IMR-90 (cell line): ENCODE measurements around the gene MALRD1. TPM values are rescaled to one million over a fixed set of nuclear protein-coding genes. Genes with fewer than 3 reads are reported as not detected.

ENCODE experiments used
- ATAC-seq: fragments of 200-7000 bp; cut with Tn5 transposase; 2 replicates; pipeline ENCODE4 v1.9.1; 2020; ENCODE audit warnings: low read depth, mild to moderate bottlenecking, moderate library complexity
- BruUV-seq: library from RNA; stranded (reverse); fragments of 400-500 nt; replicated peaks from 2 replicates; lab custom pipeline; 2021; lab: Mats Ljungman, UMichigan
- CTCF ChIA-PET: fragments of 300-600 bp; formaldehyde crosslinking; extraction: SDS; loops from one replicate; lab custom pipeline; 2021; ENCODE audit warnings: antibody characterized with exemption; lab: Yijun Ruan, JAX
- POLR2A ChIA-PET: fragments of 300-600 bp; sonication (Branson Sonifier 250); formaldehyde crosslinking; loops from one replicate; lab custom pipeline; 2022; ENCODE audit warnings: antibody characterized with exemption; ENCODE audit not compliant: unreplicated experiment; lab: Charles Lee
- DNase-seq: peaks from one replicate; pipeline ENCODE4 v3.0.0; 2013
- H2AFZ ChIP-seq: replicated peaks from 2 replicates; pipeline ENCODE3; 2013; ENCODE audit warnings: low read length, mild to moderate bottlenecking; ENCODE audit not compliant: poor library complexity
- H2AK5ac ChIP-seq: 2 replicates; pipeline ENCODE4 v1.6.1; 2013; ENCODE audit warnings: low read depth, low read length, inconsistent platforms
- H2AK9ac ChIP-seq: replicated peaks from 2 replicates; pipeline ENCODE3; 2013; ENCODE audit warnings: mild to moderate bottlenecking, low read depth, low read length, moderate library complexity; ENCODE audit not compliant: poor library complexity
- H2BK120ac ChIP-seq: 2 replicates; pipeline ENCODE4 v1.6.1; 2013; ENCODE audit warnings: low read depth, low read length, inconsistent platforms
- H2BK15ac ChIP-seq: 3 replicates; pipeline ENCODE4 v1.6.1; 2013; ENCODE audit warnings: low read depth, low read length, inconsistent platforms
- H2BK20ac ChIP-seq: 2 replicates; pipeline ENCODE4 v1.6.1; 2013; ENCODE audit warnings: low read depth, mild to moderate bottlenecking, inconsistent platforms, low read length, moderate library complexity
- H2BK5ac ChIP-seq: 2 replicates; pipeline ENCODE4 v1.6.1; 2013; ENCODE audit warnings: mild to moderate bottlenecking, low read depth, low read length, inconsistent platforms; ENCODE audit not compliant: poor library complexity, severe bottlenecking
- H3K14ac ChIP-seq: replicated peaks from 2 replicates; pipeline ENCODE4 v1.6.1; 2013; ENCODE audit warnings: low read depth, low read length, inconsistent platforms
- H3K18ac ChIP-seq: 2 replicates; pipeline ENCODE4 v1.6.1; 2013; ENCODE audit warnings: low read depth, low read length, control low read depth
- H3K23ac ChIP-seq: 2 replicates; pipeline ENCODE4 v1.6.1; 2013; ENCODE audit warnings: low read depth, low read length, inconsistent platforms
- H3K27ac ChIP-seq: 2 replicates; pipeline ENCODE4 v1.5.1; 2013; ENCODE audit warnings: mild to moderate bottlenecking, control low read depth, low read length; ENCODE audit not compliant: insufficient read depth
- H3K27me3 ChIP-seq: 2 replicates; pipeline ENCODE4 v1.6.1; 2013; ENCODE audit warnings: low read length; ENCODE audit not compliant: control insufficient read depth, insufficient read depth
- H3K36me3 ChIP-seq: 2 replicates; pipeline ENCODE4 v1.6.1; 2013; ENCODE audit warnings: low read length, mixed read lengths; ENCODE audit not compliant: control insufficient read depth, insufficient read depth
- H3K4ac ChIP-seq: 2 replicates; pipeline ENCODE4 v1.6.1; 2013; ENCODE audit warnings: low read depth, low read length, inconsistent platforms
- H3K4me1 ChIP-seq: 2 replicates; pipeline ENCODE4 v1.6.1; 2013; ENCODE audit warnings: low read length, mixed read lengths; ENCODE audit not compliant: control insufficient read depth, insufficient read depth
- H3K4me2 ChIP-seq: 2 replicates; pipeline ENCODE4 v1.6.1; 2013; ENCODE audit warnings: low read depth, mild to moderate bottlenecking, control low read depth, low read length, moderate library complexity
- H3K4me3 ChIP-seq: 2 replicates; pipeline ENCODE4 v1.5.1; 2013; ENCODE audit warnings: low read depth, mild to moderate bottlenecking, control low read depth, low read length, moderate library complexity; ENCODE audit not compliant: insufficient read depth
- H3K56ac ChIP-seq: 2 replicates; pipeline ENCODE4 v1.6.1; 2013; ENCODE audit warnings: low read length, inconsistent platforms; ENCODE audit not compliant: insufficient read depth; ENCODE audit errors: extremely low read depth
- H3K79me1 ChIP-seq, 2 experiments: 2 replicates each; pipeline ENCODE4 v1.6.1; 2013; ENCODE audit warnings: low read length in 2 of 2, inconsistent platforms in 1 of 2, low read depth in 1 of 2
- H3K9ac ChIP-seq: 2 replicates; pipeline ENCODE4 v1.6.1; 2013; ENCODE audit warnings: low read depth, low read length, control low read depth
- H3K9me1 ChIP-seq: 2 replicates; pipeline ENCODE4 v1.6.1; 2013; ENCODE audit warnings: low read length, inconsistent platforms; ENCODE audit not compliant: insufficient read depth
- H3K9me3 ChIP-seq: 2 replicates; pipeline ENCODE4 v1.6.1; 2013; ENCODE audit warnings: low read length; ENCODE audit not compliant: control insufficient read depth, insufficient read depth
- H4K20me1 ChIP-seq: 2 replicates; pipeline ENCODE4 v1.6.1; 2013; ENCODE audit warnings: low read length, inconsistent platforms; ENCODE audit not compliant: insufficient read depth
- H4K5ac ChIP-seq: 2 replicates; pipeline ENCODE4 v1.6.1; 2013; ENCODE audit warnings: mild to moderate bottlenecking, low read depth, low read length, control low read depth
- H4K8ac ChIP-seq, 2 experiments: 2 replicates each; pipeline ENCODE4 v1.6.1; 2013; ENCODE audit warnings: low read depth in 2 of 2, low read length in 2 of 2, control low read depth in 1 of 2, inconsistent platforms in 1 of 2
- H4K91ac ChIP-seq: 2 replicates; pipeline ENCODE4 v1.6.1; 2013; ENCODE audit warnings: low read depth, low read length, inconsistent platforms; ENCODE audit not compliant: insufficient read depth
- CEBPB ChIP-seq: IDR thresholded peaks from 2 replicates; pipeline ENCODE4 v1.6.1; 2012; ENCODE audit warnings: low read depth, low read length, improper control_type of control experiment
- FOS ChIP-seq: fragments of 150-350 bp; IDR thresholded peaks from 2 replicates; pipeline ENCODE4 v1.6.1; 2016; ENCODE audit warnings: low read depth, low read length
- MAFK ChIP-seq: IDR thresholded peaks from 2 replicates; pipeline ENCODE4 v1.6.1; 2012; ENCODE audit warnings: low read depth, low read length, improper control_type of control experiment
- MXI1 ChIP-seq: IDR thresholded peaks from 2 replicates; pipeline ENCODE4 v1.6.1; 2012; ENCODE audit warnings: low read depth, mild to moderate bottlenecking, low read length, moderate library complexity, borderline replicate concordance
- POLR2A ChIP-seq: IDR thresholded peaks from 2 replicates; pipeline ENCODE4 v1.6.1; 2012; ENCODE audit warnings: mild to moderate bottlenecking, low read depth, low read length
- RAD21 ChIP-seq: IDR thresholded peaks from 2 replicates; pipeline ENCODE4 v1.6.1; 2012; ENCODE audit warnings: low read length, improper control_type of control experiment
- RCOR1 ChIP-seq: IDR thresholded peaks from 2 replicates; pipeline ENCODE4 v1.6.1; 2012; ENCODE audit warnings: mild to moderate bottlenecking, low read length, improper control_type of control experiment; ENCODE audit not compliant: insufficient replicate concordance
- WGBS, 2 experiments: methylation state at CpG; one replicate each; pipeline versions ENCODE4 v1.1.5 to v1.1.7; 2013; ENCODE audit warnings: missing lambda C conversion rate in 2 of 2; ENCODE audit not compliant: insufficient read length in 1 of 2; ENCODE audit errors: extremely low coverage in 2 of 2; 5-methylcytosine and 5-hydroxymethylcytosine counted together
- dilution Hi-C: fragments of 300-500 bp; cut with HindIII; formaldehyde crosslinking; loops from one replicate; pipeline ENCODE4 v1.14.3; 2018; ENCODE audit warnings: low sequenced_read_pairs; ENCODE audit not compliant: unreplicated experiment
- in situ Hi-C: fragments of 300-500 bp; cut with MboI; formaldehyde crosslinking; loops from 3 replicates; pipeline ENCODE4 v1.14.3; 2019; ENCODE audit warnings: low sequenced_read_pairs, inconsistent platforms, mixed read lengths
- intact Hi-C: fragments of 100-400 bp; cut with micrococcal nuclease; formaldehyde crosslinking; loops from 2 replicates; pipeline ENCODE4 v1.10.0; 2022
- polyA plus RNA-seq, 3 experiments: library from polyadenylated mRNA; depleted of rRNA; stranded (reverse); fragments of >200 nt; gene quantifications; 2 replicates each; pipeline ENCODE4 v1.2.3, GENCODE V29; 2012; ENCODE audit warnings: low replicate concordance in 1 of 3
- total RNA-seq: library from RNA; depleted of rRNA; stranded (reverse); fragments of >200 nt; gene quantifications from 2 replicates; pipeline ENCODE4 v1.2.3, GENCODE V29; 2012
- TF ChIP-seq, protein P1 (sequence below): fragments of 150-350 bp; IDR thresholded peaks from 2 replicates; pipeline ENCODE4 v1.6.1; 2016; ENCODE audit warnings: low read depth, mild to moderate bottlenecking, low read length, moderate library complexity, borderline replicate concordance

MALRD1 gene
- total and polyA plus RNA-seq, 2 of the 4 experiments (the other 2 are of a cell fraction), result 0.34 to 1.1 TPM

DNA sequence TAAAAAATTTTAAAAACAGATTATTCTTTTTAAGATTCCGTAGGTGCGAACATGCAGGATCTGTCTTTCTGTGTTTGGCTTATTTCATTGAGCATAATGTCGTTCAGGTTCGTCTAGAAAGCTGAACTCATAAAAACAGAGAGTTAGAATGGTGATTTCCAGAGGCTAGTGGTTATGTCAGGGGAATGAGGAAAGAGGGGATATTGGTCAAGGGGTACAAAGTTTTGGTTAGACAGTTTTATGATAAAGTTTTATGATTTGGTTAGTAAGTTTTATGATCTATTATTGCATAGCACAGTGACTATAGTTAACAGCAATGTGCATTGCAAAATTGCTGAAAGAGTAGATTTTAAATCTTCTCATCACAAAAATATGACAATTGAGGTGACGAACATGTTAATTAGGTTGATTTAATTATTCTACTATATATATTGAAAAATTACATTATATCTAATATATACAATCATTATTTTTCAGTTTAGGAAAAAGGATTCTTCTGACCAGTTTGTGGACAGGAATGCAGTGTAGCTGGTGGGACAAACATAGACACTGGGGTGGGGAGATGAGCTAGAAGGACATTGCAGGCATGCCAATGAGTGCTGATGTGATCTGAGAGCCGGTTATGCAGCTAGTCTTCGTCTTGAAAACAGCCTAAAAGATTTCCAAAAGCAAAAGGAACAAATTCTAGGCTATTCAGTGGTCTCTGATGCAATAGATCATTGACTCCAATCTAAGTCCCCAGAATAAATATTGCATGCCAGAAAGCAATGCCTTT is 31.3 kb upstream of the MALRD1 start (continued):
- no peak for TF ChIP-seq POLR2A

DNA sequence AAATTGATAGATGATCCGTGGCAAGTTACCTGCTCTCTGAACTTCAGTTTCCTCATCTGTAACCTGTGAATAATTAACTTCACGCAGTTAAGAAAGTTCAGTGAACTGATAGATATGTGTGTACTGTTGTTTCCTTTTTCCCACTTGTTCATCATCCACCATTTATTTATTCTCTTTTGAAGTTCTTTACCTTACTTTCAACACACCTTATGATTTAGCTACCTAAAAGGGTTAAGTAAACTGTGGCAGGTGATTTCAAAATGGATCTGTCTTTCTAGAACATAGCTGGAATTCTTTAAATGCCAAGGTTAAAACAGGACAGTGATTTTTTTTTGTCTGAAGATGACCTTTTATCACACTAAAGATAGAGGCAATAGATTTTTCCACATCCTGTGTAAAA is 27.4 kb upstream of the MALRD1 start:
- ChIA-PET CTCF (interaction anchor here (1.0 kb wide), 1 partner anchor 13 kb away, joined by 3 read pairs; no protein-coding TSS in a partner anchor), POLR2A (no interaction called here)
- H2AFZ ChIP-seq, result no peak overlapping the region
- no peak overlapping the region for H4K8ac ChIP-seq
- no peak for DNase-seq
- H2AK9ac ChIP-seq, result no peak overlapping the region
- H3K23ac ChIP-seq, result no peak overlapping the region
- no peaks in the 10 kb centered on the region for H4K20me1 ChIP-seq
- no peak overlapping the region for H3K4me3 ChIP-seq
- intact Hi-C loops, result no loop called here
- H3K27ac ChIP-seq, result no peak overlapping the region
- H3K18ac ChIP-seq, result no peak overlapping the region
- no peaks in the 10 kb centered on the region for H3K27me3 ChIP-seq
- H3K9me3 ChIP-seq, result no peaks in the 10 kb centered on the region
- H3K9ac ChIP-seq, result no peak overlapping the region
- H4K5ac ChIP-seq, result no peak overlapping the region
- in situ Hi-C loops, result no loop called here
- H3K4ac ChIP-seq, result no peak overlapping the region
- no peak overlapping the region for H2BK20ac ChIP-seq
- no peak overlapping the region for H3K4me2 ChIP-seq
- H3K36me3 ChIP-seq, result no peaks in the 10 kb centered on the region
- dilution Hi-C loops, result no loop called here
- no CpG with 5 or more reads among the region's 2 CpGs for whole genome bisulfite sequencing, 2 experiments
- no peak for TF ChIP-seq RCOR1
- TF ChIP-seq, protein P1, sequence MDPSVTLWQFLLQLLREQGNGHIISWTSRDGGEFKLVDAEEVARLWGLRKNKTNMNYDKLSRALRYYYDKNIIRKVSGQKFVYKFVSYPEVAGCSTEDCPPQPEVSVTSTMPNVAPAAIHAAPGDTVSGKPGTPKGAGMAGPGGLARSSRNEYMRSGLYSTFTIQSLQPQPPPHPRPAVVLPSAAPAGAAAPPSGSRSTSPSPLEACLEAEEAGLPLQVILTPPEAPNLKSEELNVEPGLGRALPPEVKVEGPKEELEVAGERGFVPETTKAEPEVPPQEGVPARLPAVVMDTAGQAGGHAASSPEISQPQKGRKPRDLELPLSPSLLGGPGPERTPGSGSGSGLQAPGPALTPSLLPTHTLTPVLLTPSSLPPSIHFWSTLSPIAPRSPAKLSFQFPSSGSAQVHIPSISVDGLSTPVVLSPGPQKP, result no peak
- no peak for TF ChIP-seq POLR2A
- no peak for TF ChIP-seq RAD21
- no peak for TF ChIP-seq MXI1
- TF ChIP-seq FOS, result no peak
- TF ChIP-seq MAFK, result no peak
- TF ChIP-seq CEBPB, result no peak
- no peak overlapping the region for H2BK5ac ChIP-seq
- no peaks in the 10 kb centered on the region for H3K4me1 ChIP-seq
- no TSS peak for BruUV-seq
- no peaks in the 10 kb centered on the region for H3K9me1 ChIP-seq
- no peaks in the 10 kb centered on the region for H3K79me1 ChIP-seq
- no peak overlapping the region for H2AK5ac ChIP-seq
- no peak for ATAC-seq
- H2BK15ac ChIP-seq, result no peak overlapping the region
- H3K14ac ChIP-seq, result no peak overlapping the region
- no peak overlapping the region for H2BK120ac ChIP-seq
- H4K91ac ChIP-seq, result no peak overlapping the region
- no peak overlapping the region for H3K56ac ChIP-seq
